Measurements from ENCODE around the gene PRLR.

DNA sequence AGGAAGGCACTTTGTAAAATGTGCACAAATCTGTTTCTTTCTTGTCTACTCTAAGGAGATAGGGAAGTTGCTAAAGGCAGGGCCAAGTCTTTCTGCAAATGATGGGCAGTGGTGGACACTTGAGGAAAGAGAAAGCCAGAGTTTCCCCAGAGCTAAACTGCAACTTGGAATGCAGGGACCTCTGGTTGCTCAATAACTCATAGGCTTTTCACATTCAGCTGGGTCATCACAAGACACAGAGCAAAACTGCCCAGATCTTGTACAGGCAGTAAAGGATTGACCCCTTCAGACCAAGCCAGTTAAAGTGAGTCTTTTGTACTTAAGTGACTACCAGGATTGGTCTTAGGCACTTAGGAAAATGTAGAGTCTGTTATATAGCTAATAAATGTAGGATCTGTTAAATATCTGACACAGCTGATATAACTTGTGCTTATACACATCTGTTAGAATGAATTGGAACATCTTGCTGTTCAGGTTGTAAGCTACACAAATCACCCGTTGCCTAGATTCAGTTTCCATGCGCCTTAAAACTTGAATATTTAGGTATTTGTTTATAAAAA lies 169.0 kb downstream of the PRLR start:
- TF ChIP-seq, protein P1, sequence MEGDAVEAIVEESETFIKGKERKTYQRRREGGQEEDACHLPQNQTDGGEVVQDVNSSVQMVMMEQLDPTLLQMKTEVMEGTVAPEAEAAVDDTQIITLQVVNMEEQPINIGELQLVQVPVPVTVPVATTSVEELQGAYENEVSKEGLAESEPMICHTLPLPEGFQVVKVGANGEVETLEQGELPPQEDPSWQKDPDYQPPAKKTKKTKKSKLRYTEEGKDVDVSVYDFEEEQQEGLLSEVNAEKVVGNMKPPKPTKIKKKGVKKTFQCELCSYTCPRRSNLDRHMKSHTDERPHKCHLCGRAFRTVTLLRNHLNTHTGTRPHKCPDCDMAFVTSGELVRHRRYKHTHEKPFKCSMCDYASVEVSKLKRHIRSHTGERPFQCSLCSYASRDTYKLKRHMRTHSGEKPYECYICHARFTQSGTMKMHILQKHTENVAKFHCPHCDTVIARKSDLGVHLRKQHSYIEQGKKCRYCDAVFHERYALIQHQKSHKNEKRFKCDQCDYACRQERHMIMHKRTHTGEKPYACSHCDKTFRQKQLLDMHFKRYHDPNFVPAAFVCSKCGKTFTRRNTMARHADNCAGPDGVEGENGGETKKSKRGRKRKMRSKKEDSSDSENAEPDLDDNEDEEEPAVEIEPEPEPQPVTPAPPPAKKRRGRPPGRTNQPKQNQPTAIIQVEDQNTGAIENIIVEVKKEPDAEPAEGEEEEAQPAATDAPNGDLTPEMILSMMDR (IDR thresholded peaks at IDR 0.05) = no peak
- no peak for TF ChIP-seq POLR2A (IDR thresholded peaks at IDR 0.05)

All from uterus (tissue), 2 donors.